GM19239 (cell line): ENCODE results near the gene TMEM119.
"Not testable (repeated sequence)": the region's sequence is repeated elsewhere in the genome, so short reads cannot be mapped to it uniquely, and the experiment has no call there.

Experiments
- DNase-seq: peaks from one replicate; pipeline ENCODE4 v3.0.0; 2011; ENCODE audit warnings: low spot score; ENCODE audit not compliant: insufficient read length
- FAIRE-seq: peaks from 2 replicates; lab custom pipeline; 2011; peaks lifted over from hg19 to GRCh38; lab: Jason Lieb, UNC

The TMEM119 gene

DNA sequence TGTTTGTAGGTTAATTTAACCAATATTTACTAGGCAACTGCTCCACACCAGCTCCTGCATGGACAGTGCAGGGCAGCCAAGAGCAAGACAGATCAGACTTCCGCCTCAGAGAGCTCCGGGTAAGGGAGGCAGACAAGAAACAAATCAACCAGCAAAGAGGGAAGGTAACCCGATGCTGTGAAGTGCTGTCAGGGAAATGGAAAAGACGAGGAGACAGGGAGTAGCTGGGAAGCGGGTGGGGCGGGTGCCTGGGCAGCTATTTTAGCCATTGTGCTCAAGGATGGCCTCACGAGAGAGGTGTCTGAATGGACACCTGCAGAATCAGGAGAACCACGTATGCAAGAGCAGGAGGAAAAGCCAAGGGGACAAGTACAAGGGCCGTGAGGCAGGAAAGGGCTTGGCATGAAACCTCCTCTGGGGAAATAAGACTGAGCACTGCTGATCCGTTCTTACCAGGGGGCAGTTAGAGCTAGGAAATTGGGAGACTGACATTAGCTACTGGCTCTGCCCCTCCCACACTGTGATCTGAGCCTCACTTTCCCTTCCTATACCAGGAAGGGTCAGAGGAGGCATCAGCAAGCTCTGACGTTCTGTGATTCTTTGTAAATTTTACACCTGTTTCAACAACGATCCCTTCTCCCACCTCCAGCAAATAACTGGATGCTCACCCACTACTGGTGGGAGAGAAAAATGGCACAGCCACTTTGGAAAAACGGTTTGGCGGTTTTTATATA lies 6.5 kb upstream of the TMEM119 start:
- no peak for FAIRE-seq
- no peak for DNase-seq

DNA sequence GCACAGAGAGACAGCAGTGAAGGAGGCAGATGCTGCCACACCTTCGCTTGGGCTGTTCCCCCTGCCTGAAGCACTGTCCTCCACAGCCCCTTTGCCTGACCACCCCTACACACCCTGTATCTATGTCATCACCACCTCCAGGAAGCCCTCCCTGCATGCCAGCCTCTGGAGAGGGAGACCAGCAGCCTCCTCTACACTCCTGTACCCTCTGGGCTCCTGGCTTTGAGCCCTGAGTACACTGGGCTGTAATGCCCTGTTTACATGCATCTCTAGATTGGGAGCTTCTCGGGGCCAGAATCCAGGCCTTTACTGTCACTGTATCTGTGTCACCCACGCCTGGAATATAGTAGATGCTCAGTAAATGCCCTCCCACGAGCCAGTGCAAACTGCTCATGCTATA lies 5.9 kb upstream of the TMEM119 start:
- no peak for DNase-seq
- no peak for FAIRE-seq

GRCh38 chr12:108602976-108603704 lies 5.3 kb upstream of the TMEM119 start:
- DNase-seq (no peak), FAIRE-seq (no peak)

DNA sequence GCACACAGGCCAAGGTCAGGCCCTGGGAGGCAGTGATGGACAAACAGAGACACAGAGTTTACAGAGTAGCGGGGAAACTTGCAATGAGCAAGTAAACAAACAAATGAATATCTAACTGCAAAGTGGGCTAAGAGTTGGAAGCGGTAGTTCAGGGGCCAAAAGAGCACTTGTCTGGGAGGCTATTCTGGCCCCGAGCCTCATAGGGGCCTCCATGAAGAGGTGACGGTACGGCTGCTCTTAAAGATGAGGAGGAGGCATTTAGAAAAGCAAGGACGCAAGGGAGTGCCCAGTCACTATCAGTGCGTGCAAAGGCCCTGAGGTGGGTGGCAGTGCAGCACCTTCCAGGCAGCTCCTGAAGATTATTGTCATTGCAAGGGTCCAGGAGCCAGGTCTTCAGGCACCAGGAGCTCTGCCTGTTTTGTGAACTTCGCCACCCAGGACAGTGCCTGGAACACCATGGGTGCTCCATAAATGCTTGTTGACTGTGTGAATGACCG lies 4.4 kb upstream of the TMEM119 start:
- no peak for FAIRE-seq
- DNase-seq: no peak

GRCh38 chr12:108600702-108601007 lies 2.8 kb upstream of the TMEM119 start:
- FAIRE-seq (no peak), DNase-seq (no peak)

GRCh38 chr12:108599948-108600701 lies 2.2 kb upstream of the TMEM119 start:
- no peak for DNase-seq
- no peak for FAIRE-seq

DNA sequence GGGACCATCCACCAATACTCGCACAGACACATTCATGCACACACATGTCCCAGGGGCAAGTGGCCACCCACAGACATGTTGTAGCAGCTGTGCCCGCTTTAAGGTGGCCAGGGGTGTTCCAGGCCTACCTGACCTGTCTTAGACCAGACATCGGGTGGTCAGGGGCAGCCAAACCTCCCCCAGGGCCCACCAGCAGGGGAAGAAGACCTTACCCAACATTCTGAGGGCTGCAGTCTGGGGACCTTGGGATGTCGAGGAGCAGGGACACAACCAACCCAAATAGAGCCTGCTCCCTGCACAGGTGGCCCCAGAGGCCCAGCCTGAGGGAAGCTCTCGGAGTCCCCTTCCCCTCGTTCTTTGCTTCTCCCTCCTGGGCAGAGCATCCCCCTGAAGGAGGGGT lies 1.7 kb upstream of the TMEM119 start:
- FAIRE-seq (no peak), DNase-seq (no peak)

GRCh38 chr12:108598553-108599250 lies 818 bp upstream of the TMEM119 start:
- DNase-seq: no peak
- FAIRE-seq: no peak

GRCh38 chr12:108596854-108597558 lies 878 bp downstream of the TMEM119 start:
- DNase-seq (no peak), FAIRE-seq (no peak)

DNA sequence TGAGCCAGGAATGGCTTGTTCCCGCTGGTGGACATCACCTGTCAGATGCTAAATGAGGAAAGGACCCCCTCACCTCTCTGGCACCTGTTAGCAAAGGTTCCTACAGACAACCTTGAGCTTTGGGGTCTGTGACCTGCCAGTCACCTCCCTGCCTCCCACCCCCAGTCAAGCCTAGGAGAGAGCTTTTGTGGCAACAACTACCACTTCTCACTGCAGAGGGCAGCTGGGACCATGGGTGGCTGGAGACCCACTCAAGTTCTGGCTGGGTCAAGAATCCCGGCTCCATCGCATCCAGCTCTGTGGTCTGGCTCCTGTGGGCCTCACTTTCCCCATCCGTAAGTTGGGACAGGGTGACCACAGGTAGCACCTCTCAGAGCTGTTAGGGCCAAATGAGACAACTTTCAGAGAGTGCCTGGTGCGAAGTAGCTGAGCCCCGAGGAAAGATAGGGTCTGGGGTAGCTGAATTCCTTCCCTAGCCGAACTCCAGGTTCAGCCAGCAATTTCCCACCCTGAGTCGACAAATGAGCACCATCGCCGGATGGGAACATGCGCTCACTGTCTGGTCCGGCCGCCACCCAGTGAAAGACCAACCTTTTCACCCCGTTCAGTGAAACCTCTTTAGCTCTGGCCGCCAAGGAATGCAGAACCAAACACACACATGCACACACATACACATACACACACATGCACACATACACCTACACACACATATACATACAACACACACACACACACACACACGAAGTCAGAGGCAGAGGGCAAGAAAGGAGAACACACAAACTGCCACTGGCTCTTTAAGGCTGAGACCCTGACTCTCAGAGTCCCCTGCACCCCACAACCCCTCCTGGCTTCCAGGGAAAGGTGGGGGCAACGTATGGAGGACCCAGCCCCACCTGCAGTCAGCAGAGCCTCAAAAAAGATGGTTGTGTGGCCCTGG lies 1.9 kb downstream of the TMEM119 start:
- FAIRE-seq (no peak), DNase-seq (no peak)

GRCh38 chr12:108594960-108595710 lies 2.7 kb downstream of the TMEM119 start:
- DNase-seq (no peak), FAIRE-seq (no peak)

DNA sequence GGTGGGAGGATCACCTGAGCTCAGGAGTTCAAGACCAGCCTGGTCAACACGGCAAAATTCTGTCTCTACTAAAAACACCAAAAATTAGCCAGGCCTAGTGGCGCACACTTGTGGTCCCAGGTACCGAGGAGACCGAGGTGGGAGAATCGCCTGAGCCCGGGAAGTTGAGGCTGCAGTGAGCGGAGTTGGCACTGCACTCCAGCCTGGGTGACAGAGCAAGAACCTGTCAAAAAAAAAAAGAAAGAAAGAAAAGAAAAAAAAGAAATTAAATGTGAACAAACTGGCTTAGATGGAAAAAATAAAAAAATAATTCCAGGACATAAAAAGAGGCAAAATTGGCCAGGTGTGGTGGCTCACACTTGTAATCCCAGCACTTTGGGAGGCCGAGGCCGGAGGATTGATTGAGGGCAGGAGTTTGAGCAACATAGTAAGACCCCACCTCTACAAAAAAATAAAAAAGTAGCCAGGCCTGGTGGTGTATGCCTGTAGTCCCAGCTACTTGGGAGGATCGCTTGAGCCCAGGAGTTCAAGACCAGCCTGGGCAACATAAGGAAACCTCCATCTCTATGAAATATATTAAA lies 3.5 kb downstream of the TMEM119 start:
- FAIRE-seq: no peak

GRCh38 chr12:108592033-108592909 lies 5.6 kb downstream of the TMEM119 start:
- FAIRE-seq: no peak
- DNase-seq: no peak

More for the DNA sequence above, 3.5 kb downstream of the TMEM119 start:
- no peak for DNase-seq

DNA sequence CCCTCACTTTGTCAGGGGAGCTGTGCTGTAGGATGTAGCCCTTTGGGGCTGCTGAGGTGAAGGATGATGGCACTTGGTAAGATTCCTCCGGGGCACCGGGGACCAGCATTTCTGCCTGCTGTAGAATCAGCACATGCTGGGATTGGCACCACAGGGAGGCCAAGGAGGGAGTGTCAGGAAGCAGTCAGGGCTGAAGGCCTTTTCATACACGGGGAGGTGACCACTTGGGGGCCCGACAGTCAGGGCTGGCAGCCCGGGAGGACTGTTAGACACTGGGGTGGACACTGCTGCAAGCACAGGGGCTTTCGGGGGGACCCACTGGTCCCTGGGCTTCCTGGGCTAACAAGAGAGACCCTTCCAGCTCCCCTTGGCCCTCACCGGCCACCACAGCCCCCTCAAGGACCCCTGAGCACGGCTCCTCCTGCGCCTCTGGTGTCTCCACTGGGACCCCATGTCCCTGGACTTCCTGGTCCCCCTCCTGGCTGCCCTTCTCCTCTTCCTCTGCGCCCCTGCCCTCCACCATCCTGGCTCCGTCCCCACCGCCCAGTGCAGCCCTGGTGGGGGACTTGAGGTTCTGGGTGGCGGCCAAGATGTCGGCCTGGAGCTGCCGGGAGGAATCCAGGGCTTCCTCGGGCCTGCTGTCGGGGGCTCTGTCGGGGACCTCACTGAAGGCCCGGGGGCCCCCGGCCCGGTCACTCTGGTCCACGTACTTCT lies 6.5 kb downstream of the TMEM119 start:
- DNase-seq: no peak
- FAIRE-seq: no peak

GRCh38 chr12:108590463-108590862 lies 7.4 kb downstream of the TMEM119 start:
- DNase-seq, FAIRE-seq: not testable (repeated sequence)

DNA sequence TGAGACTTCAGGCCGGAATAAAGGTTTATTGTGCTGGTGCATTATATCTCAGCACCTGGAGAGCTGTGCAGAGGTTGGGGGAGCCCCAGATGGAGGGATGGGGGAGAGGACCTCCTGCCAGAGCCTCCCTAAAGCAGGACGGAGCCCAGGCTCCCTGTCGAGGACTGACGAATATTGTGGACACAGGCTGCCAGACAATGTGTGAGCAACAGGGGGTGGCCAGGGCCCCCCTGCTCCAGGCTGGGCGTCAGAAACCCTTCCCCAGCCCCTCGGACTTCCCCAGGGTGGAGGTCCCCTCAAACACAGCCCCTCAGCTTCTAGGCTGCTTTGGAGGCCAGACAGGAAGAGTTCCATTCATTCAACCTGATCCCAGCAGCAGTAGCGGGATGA lies 8.0 kb downstream of the TMEM119 start:
- FAIRE-seq: no peak
- DNase-seq: no peak
